ENCODE measurements around the gene EVPL. TPM values are rescaled to one million over a fixed set of nuclear protein-coding genes. Genes with fewer than 3 reads are reported as not detected.
"Not testable (repeated sequence)": the region's sequence is repeated elsewhere in the genome, so short reads cannot be mapped to it uniquely, and the experiment has no call there.

Gene EVPL
- total and polyA plus RNA-seq, 4 experiments from 2014 or later = not detected

DNA sequence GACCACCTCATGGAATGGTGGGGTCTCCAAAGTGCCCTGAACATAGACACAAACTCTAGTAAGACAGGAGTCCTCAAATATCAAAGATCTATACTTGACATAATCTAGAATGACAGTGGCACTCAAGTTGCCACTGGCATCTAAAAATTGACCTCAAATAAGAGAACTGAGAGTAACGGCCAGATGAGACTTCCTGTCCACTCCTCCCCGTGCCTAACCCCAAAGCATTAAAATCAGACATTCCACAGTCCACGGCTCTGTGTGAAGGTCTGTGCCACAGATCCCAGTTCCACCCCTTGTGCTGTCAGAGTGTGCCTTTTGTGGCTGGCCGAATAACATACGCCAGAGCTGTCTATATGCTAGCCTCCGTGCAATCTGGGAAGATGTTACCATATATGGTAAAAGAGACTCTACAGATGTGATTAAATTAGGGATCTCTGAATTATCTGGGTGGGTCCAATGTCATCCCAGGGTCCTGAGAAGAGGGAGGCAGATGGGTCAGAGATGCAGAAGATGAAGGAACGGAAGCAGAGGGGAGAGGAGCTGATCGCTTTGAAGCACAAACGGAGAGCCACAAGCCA lies 21.0 kb upstream of the EVPL start:
- Mint-ChIP-seq H3K27me3 (no peaks in the 10 kb centered on the region), H3K9me3 (no peaks in the 10 kb centered on the region), H3K27ac (peak overlapping the region in 6 of 7 donors; percentile 8 to 73 (median 52)), H3K4me3 (no peak overlapping the region), H3K4me1 (peaks cover 14 to 23% (median 19%) of the 10 kb centered on the region in 4 donors), H3K36me3 (peaks cover 68 to 76% of the 10 kb centered on the region in 2 donors)
- Histone ChIP-seq H3K4me3 (ENCODE audit: low read length in 2 of 2) (no peak overlapping the region), H3K4me1 (ENCODE audit: insufficient read depth, low read length) (peaks cover 6% of the 10 kb centered on the region), H3K27ac (ENCODE audit: low read depth, low read length) (no peak overlapping the region), H3K36me3 (ENCODE audit: insufficient read depth, low read length) (peaks cover 74% of the 10 kb centered on the region), H3K27me3 (ENCODE audit: insufficient read depth, low read length) (no peaks in the 10 kb centered on the region), H3K9me3 (ENCODE audit: control insufficient read depth in 1 of 2, low read length in 2 of 2) (no peaks in the 10 kb centered on the region)
- POLR2A ChIA-PET (ENCODE audit: partially characterized antibody) = no interaction called here
- intact Hi-C loops (cut with micrococcal nuclease) = loop anchor here (2.0 kb wide), 1 partner anchor 17 kb away; no protein-coding TSS in a partner anchor
- CTCF ChIA-PET (ENCODE audit: partially characterized antibody) = interaction anchor here (0.6 to 1.4 kb wide), 5 partner anchors 13 to 457 kb away, joined by 3 to 5 read pairs (median 3); no protein-coding TSS in a partner anchor
- DNase-seq = no peak

DNA sequence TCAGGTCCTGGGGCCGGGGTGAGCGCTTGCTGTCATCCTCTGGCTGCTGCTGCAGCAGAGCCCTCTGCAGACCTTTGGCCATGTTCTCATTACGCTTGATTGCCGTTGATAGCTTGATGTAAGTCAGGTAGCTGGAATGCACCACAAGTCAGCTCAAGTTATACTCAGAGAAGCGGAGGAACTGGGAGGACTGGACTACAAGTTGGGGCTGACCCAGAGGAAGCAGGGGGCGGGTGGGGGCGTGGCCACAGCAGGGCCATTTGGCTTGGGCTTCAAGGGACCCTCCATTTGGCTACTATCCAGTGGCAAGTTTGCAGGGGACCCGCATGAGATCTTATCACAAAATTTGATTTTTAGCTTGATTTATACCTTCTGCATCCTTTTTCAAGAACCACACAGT lies 19.0 kb upstream of the EVPL start:
- peaks cover 14 to 23% (median 18%) of the 10 kb centered on the region in 4 donors for H3K4me1 Mint-ChIP-seq
- Histone ChIP-seq H3K4me3 (ENCODE audit: low read length in 2 of 2) (no peak overlapping the region), H3K27me3 (ENCODE audit: insufficient read depth, low read length) (no peaks in the 10 kb centered on the region), H3K4me1 (ENCODE audit: insufficient read depth, low read length) (peaks cover 6% of the 10 kb centered on the region), H3K9me3 (ENCODE audit: control insufficient read depth in 1 of 2, low read length in 2 of 2) (no peaks in the 10 kb centered on the region), H3K36me3 (ENCODE audit: insufficient read depth, low read length) (peaks cover 80% of the 10 kb centered on the region), H3K27ac (ENCODE audit: low read depth, low read length) (no peak overlapping the region)
- no peak overlapping the region for H3K4me3 Mint-ChIP-seq
- H3K27ac Mint-ChIP-seq = no peak overlapping the region
- ChIA-PET CTCF (ENCODE audit: partially characterized antibody) (interaction anchor here (0.7 to 1.5 kb wide), 4 partner anchors 30 to 932 kb away, joined by 3 to 4 read pairs (median 3); no protein-coding TSS in a partner anchor), POLR2A (ENCODE audit: partially characterized antibody) (no interaction called here)
- no peaks in the 10 kb centered on the region for H3K9me3 Mint-ChIP-seq
- DNase-seq = no peak
- H3K27me3 Mint-ChIP-seq = no peaks in the 10 kb centered on the region
- H3K36me3 Mint-ChIP-seq = peaks cover 71 to 80% of the 10 kb centered on the region in 2 donors
- intact Hi-C loops (cut with micrococcal nuclease) = no loop called here

DNA sequence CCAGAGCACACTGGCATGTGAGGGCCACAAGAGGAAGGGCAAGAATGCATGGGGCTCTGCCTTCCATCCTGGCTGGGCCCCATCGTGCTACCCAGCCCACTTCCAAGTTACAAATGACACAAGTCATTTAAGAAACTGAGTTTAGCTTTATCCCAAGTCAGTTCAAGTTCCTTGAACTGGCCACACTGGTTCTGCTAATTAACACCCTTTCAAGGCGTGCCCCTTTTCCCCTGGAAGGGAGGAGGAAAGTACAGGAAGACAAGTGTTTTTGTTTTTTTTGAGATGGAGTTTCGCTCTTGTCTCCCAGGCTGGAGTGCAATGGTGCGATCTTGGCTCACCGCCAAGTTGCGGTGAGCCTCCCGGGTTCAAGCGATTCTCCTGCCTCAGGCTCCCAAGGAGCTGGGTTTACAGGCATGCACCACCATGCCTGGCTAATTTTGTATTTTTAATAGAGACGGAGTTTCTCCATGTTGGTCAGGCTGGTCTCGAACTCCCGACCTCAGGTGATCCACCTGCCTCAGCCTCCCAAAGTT lies 17.4 kb upstream of the EVPL start:
- intact Hi-C loops (cut with micrococcal nuclease); H3K4me1 ChIP-seq (ENCODE audit: insufficient read depth, low read length); H3K9me3 Mint-ChIP-seq; H3K9me3 ChIP-seq (ENCODE audit: control insufficient read depth in 1 of 2, low read length in 2 of 2); H3K4me3 Mint-ChIP-seq; H3K27me3 ChIP-seq (ENCODE audit: insufficient read depth, low read length); H3K4me3 ChIP-seq (ENCODE audit: low read length in 2 of 2); POLR2A ChIA-PET (ENCODE audit: partially characterized antibody); H3K27ac ChIP-seq (ENCODE audit: low read depth, low read length); H3K27me3 Mint-ChIP-seq; CTCF ChIA-PET (ENCODE audit: partially characterized antibody); DNase-seq: not testable (repeated sequence)
- H3K36me3 ChIP-seq (ENCODE audit: insufficient read depth, low read length) = peaks cover 80% of the 10 kb centered on the region
- Mint-ChIP-seq H3K27ac (peak overlapping the region in 1 of 7 donors; percentile 4), H3K4me1 (peaks cover 9 to 12% (median 11%) of the 10 kb centered on the region in 4 donors), H3K36me3 (peaks cover 69 to 77% of the 10 kb centered on the region in 2 donors)

DNA sequence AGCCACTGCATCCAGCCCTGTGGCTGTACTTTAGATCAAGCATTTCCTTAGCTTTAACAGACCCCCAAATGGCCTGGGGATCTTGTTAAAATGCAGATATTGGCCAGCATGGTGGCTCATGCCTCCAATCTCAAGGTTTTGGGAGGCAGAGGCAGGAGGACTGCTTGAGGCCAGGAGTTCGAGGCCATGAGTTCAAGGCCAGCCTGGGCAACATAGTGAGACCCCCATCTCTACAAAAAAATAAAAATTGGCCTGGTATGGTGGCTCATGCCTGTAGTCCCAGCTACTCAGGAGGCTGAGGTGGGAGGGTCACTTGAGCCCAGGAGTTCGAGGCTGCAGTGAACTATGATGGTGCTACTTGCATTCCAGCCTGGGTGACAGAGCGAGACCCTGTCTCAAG lies 15.8 kb upstream of the EVPL start:
- H3K9me3 ChIP-seq (ENCODE audit: control insufficient read depth in 1 of 2, low read length in 2 of 2); H3K4me1 Mint-ChIP-seq; H3K27me3 Mint-ChIP-seq; intact Hi-C loops (cut with micrococcal nuclease); H3K9me3 Mint-ChIP-seq; DNase-seq; H3K27me3 ChIP-seq (ENCODE audit: insufficient read depth, low read length); H3K4me1 ChIP-seq (ENCODE audit: insufficient read depth, low read length); H3K4me3 Mint-ChIP-seq; H3K27ac ChIP-seq (ENCODE audit: low read depth, low read length); H3K4me3 ChIP-seq (ENCODE audit: low read length in 2 of 2); POLR2A ChIA-PET (ENCODE audit: partially characterized antibody): not testable (repeated sequence)
- Mint-ChIP-seq H3K27ac (peak overlapping the region in 2 of 7 donors; percentile 15 to 40), H3K36me3 (peaks cover 68 to 77% of the 10 kb centered on the region in 2 donors)
- peaks cover 77% of the 10 kb centered on the region for H3K36me3 ChIP-seq (ENCODE audit: insufficient read depth, low read length)
- CTCF ChIA-PET (ENCODE audit: partially characterized antibody) = interaction anchor here (1.9 kb wide), 1 partner anchor 29 kb away, joined by 7 read pairs; no protein-coding TSS in a partner anchor

DNA sequence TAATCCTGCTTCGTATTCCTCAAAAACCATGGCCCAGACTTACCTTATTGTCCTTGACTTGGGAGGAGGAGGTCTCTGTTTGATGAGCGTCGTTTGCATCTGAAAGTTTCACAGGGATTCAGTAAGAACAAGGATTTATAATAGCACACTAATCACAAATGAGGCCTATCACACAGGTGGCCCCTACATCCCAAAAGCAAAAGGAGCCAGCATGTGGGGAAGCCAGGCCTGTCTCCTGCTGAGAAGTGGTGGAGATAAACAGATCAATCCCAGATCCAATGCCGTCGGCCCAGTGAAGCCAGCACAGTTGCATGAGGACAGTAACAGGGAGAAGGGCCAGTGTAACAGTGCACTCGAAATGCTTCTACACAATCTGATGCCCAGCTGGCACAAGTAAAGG lies 13.3 kb upstream of the EVPL start:
- H3K27ac Mint-ChIP-seq = peak overlapping the region in 2 of 7 donors; percentile 52 to 56
- H3K27me3 ChIP-seq (ENCODE audit: insufficient read depth, low read length) = no peaks in the 10 kb centered on the region
- peaks cover 55 to 71% of the 10 kb centered on the region in 2 donors for H3K36me3 Mint-ChIP-seq
- H3K36me3 ChIP-seq (ENCODE audit: insufficient read depth, low read length) = peaks cover 64% of the 10 kb centered on the region
- no peaks in the 10 kb centered on the region for H3K9me3 Mint-ChIP-seq
- ChIA-PET POLR2A (ENCODE audit: partially characterized antibody) (no interaction called here), CTCF (ENCODE audit: partially characterized antibody) (interaction anchor here (0.8 to 1.0 kb wide), 2 partner anchors 26 to 358 kb away, joined by 3 read pairs; no protein-coding TSS in a partner anchor)
- H3K4me1 Mint-ChIP-seq = peaks cover 0 to 4% (median 1%) of the 10 kb centered on the region in 4 donors
- no peak overlapping the region for H3K4me3 ChIP-seq (ENCODE audit: low read length in 2 of 2)
- H3K9me3 ChIP-seq (ENCODE audit: control insufficient read depth in 1 of 2, low read length in 2 of 2) = no peaks in the 10 kb centered on the region
- no peak for DNase-seq
- no peak overlapping the region for H3K4me3 Mint-ChIP-seq
- intact Hi-C loops (cut with micrococcal nuclease) = no loop called here
- H3K27ac ChIP-seq (ENCODE audit: low read depth, low read length) = no peak overlapping the region
- H3K27me3 Mint-ChIP-seq = no peaks in the 10 kb centered on the region
- no peaks in the 10 kb centered on the region for H3K4me1 ChIP-seq (ENCODE audit: insufficient read depth, low read length)

DNA sequence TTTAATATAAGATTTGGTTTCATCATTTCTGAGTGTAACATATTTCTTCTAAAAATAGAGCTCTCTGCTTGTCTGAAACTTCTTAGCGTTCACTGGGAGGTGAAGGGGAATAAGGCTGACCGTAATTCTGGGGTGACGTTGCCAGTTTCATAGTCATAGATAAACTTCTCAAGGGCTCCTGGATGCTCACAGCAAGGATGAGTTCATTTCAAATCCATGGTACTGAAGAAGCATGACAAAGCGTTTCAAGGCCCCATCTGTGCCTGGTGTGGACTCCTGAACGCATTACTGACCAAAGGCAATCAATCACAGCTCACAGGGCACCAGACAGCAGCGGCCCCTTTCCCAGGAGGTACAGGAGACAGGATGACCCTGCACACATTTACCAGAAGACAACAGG lies 12.0 kb upstream of the EVPL start:
- Histone ChIP-seq H3K27ac (ENCODE audit: low read depth, low read length) (no peak overlapping the region), H3K36me3 (ENCODE audit: insufficient read depth, low read length) (peaks cover 51% of the 10 kb centered on the region), H3K9me3 (ENCODE audit: control insufficient read depth in 1 of 2, low read length in 2 of 2) (no peaks in the 10 kb centered on the region), H3K27me3 (ENCODE audit: insufficient read depth, low read length) (no peaks in the 10 kb centered on the region), H3K4me1 (ENCODE audit: insufficient read depth, low read length) (no peaks in the 10 kb centered on the region), H3K4me3 (ENCODE audit: low read length in 2 of 2) (no peak overlapping the region)
- Mint-ChIP-seq H3K27ac (peak overlapping the region in 1 of 7 donors; percentile 12), H3K27me3 (no peaks in the 10 kb centered on the region), H3K4me3 (no peak overlapping the region), H3K9me3 (no peaks in the 10 kb centered on the region), H3K36me3 (peaks cover 43 to 60% of the 10 kb centered on the region in 2 donors), H3K4me1 (peaks cover 0 to 4% (median 1%) of the 10 kb centered on the region in 4 donors)
- intact Hi-C loops (cut with micrococcal nuclease) = no loop called here
- DNase-seq = no peak
- POLR2A ChIA-PET (ENCODE audit: partially characterized antibody) = no interaction called here
- CTCF ChIA-PET (ENCODE audit: partially characterized antibody) = interaction anchor here (1.1 kb wide), 1 partner anchor 25 kb away, joined by 3 read pairs; no protein-coding TSS in a partner anchor

DNA sequence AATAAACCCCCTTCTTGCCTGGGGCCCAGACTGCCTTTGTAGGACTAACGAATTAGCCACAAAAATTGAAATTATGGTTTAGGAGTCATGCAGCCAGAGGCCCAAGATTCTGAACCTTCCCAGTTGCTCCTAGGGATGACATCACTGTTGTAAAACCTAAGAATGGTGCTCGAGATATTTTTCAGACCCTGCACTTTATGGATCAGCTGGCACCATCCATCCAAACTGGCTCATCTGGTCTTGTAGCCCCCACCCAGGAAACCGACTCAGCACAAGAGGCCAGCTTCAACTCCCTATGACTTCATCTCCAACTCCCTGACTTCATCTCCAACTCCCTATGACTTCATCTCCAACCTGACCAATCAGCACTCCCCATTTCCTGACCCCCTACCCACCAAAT lies 10.9 kb upstream of the EVPL start:
- peak overlapping the region in 3 of 7 donors; percentile 5 to 51 (median 25) for H3K27ac Mint-ChIP-seq

More for the DNA sequence above, 10.9 kb upstream of the EVPL start:
- Mint-ChIP-seq H3K4me3 (no peak overlapping the region), H3K36me3 (peaks cover 33 to 49% of the 10 kb centered on the region in 2 donors), H3K27me3 (no peaks in the 10 kb centered on the region), H3K4me1 (peaks cover 0 to 4% (median 1%) of the 10 kb centered on the region in 4 donors), H3K9me3 (no peaks in the 10 kb centered on the region)
- Histone ChIP-seq H3K27ac (ENCODE audit: low read depth, low read length) (no peak overlapping the region), H3K36me3 (ENCODE audit: insufficient read depth, low read length) (peaks cover 41% of the 10 kb centered on the region), H3K9me3 (ENCODE audit: control insufficient read depth in 1 of 2, low read length in 2 of 2) (no peaks in the 10 kb centered on the region), H3K4me3 (ENCODE audit: low read length in 2 of 2) (no peak overlapping the region), H3K4me1 (ENCODE audit: insufficient read depth, low read length) (no peaks in the 10 kb centered on the region), H3K27me3 (ENCODE audit: insufficient read depth, low read length) (no peaks in the 10 kb centered on the region)
- no peak for DNase-seq
- intact Hi-C loops (cut with micrococcal nuclease) = no loop called here
- CTCF ChIA-PET (ENCODE audit: partially characterized antibody) = no interaction called here
- POLR2A ChIA-PET (ENCODE audit: partially characterized antibody) = no interaction called here
